Measurements from ENCODE around the gene EID2B. TPM values are rescaled to one million over a fixed set of nuclear protein-coding genes. Genes with fewer than 3 reads are reported as not detected.

EID2B gene
- total RNA-seq, 1 experiment from 2014 or later, result 2.2 TPM

DNA sequence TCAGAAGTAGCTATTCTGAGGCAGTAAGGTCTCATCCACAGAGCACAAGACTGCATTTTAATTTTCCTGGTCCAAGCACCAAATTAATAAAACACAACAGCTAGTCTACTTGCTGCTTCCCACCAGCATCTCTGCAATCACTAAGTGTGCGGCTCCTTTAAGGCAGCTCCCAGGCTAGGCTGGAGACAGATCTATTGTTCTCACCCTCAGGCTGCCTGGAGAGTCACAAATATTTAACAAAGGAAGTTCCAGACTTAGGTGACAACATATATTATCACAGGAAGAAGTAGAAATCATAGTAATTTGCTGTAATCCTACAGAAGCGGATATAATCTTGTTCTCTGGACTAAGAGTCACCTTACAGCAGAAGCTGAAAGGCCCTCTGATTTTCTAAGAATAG is 9.6 kb upstream of the EID2B start:
- no peak overlapping the region for H3K23ac ChIP-seq (ENCODE audit: insufficient read length, low read depth, low read length)
- no peaks in the 10 kb centered on the region for H3K79me1 ChIP-seq (ENCODE audit: insufficient read depth, low read depth, low read length, poor library complexity, severe bottlenecking)
- no peaks in the 10 kb centered on the region for H3K23me2 ChIP-seq (ENCODE audit: insufficient read length, low read depth, low read length, poor library complexity, severe bottlenecking)
- no peak for DNase-seq
- H3K4ac ChIP-seq (ENCODE audit: low read depth, low read length), result no peak overlapping the region
- H2BK120ac ChIP-seq (ENCODE audit: low read depth, low read length, poor library complexity, severe bottlenecking), result no peak overlapping the region
- peaks cover 0 to 6% (median 0%) of the 10 kb centered on the region in 3 experiments; a peak in 4 of 7 replicates for H3K36me3 Mint-ChIP-seq (ENCODE audit: insufficient read depth in 1 of 3, low read depth in 3 of 3)
- H4K8ac ChIP-seq (replicated peaks; ENCODE audit: insufficient read length, low read depth, low read length), result no peak overlapping the region
- no peaks in the 10 kb centered on the region for H3K27me3 ChIP-seq (ENCODE audit: insufficient read depth, low read length)
- H2AFZ ChIP-seq (ENCODE audit: low read length), result no peak overlapping the region
- H3K27me3 Mint-ChIP-seq (ENCODE audit: low read depth), result peaks cover 2% of the 10 kb centered on the region
- no peaks in the 10 kb centered on the region for H3K9me3 ChIP-seq (ENCODE audit: control insufficient read depth, low read depth, low read length)
- no peak overlapping the region for H2BK12ac ChIP-seq (ENCODE audit: insufficient read length, low read depth, low read length)
- no peak overlapping the region for H2BK5ac ChIP-seq (ENCODE audit: insufficient read length, low read length)
- no peak overlapping the region for H3K27ac ChIP-seq (ENCODE audit: insufficient read length, low read depth, low read length)
- no peak overlapping the region for H4K91ac ChIP-seq (ENCODE audit: insufficient read length, low read depth, low read length)
- H2AK5ac ChIP-seq (ENCODE audit: insufficient read length, low read length), result no peak overlapping the region
- H3K4me1 Mint-ChIP-seq, result peaks cover 25 to 35% of the 10 kb centered on the region in 2 experiments
- H3T11ph ChIP-seq (ENCODE audit: low read length), result no peak overlapping the region
- no peak overlapping the region for H3K9ac ChIP-seq (ENCODE audit: extremely low read depth, insufficient read length, low read length)
- H2BK15ac ChIP-seq (ENCODE audit: low read depth, low read length), result no peak overlapping the region
- H3K4me1 ChIP-seq (ENCODE audit: insufficient read depth, low read length), result peaks cover 3% of the 10 kb centered on the region; the same call in 1 of the 2 replicates
- no peaks in the 10 kb centered on the region for H4K20me1 ChIP-seq (ENCODE audit: control insufficient read depth, insufficient read depth, insufficient read length)
- H4K5ac ChIP-seq (ENCODE audit: insufficient read length, low read depth, low read length), result no peak overlapping the region
- no peak overlapping the region for H3K4me2 ChIP-seq (ENCODE audit: insufficient read depth, insufficient read length, low read length)
- WGBS (ENCODE audit: extremely low coverage, insufficient read length, low lambda C conversion rate), result no CpG with 5 or more reads among the region's 2 CpGs
- no peak overlapping the region for H3K56ac ChIP-seq (ENCODE audit: insufficient read length, low read depth, low read length)
- no peak overlapping the region for H3K4me3 Mint-ChIP-seq
- TF ChIP-seq, protein P1, sequence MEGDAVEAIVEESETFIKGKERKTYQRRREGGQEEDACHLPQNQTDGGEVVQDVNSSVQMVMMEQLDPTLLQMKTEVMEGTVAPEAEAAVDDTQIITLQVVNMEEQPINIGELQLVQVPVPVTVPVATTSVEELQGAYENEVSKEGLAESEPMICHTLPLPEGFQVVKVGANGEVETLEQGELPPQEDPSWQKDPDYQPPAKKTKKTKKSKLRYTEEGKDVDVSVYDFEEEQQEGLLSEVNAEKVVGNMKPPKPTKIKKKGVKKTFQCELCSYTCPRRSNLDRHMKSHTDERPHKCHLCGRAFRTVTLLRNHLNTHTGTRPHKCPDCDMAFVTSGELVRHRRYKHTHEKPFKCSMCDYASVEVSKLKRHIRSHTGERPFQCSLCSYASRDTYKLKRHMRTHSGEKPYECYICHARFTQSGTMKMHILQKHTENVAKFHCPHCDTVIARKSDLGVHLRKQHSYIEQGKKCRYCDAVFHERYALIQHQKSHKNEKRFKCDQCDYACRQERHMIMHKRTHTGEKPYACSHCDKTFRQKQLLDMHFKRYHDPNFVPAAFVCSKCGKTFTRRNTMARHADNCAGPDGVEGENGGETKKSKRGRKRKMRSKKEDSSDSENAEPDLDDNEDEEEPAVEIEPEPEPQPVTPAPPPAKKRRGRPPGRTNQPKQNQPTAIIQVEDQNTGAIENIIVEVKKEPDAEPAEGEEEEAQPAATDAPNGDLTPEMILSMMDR (conservative IDR thresholded peaks at IDR 0.05), result no peak
- peak overlapping the region in 2 of 3 experiments; percentile 3 to 4; a peak in 2 of 7 replicates for H3K27ac Mint-ChIP-seq
- no peaks in the 10 kb centered on the region; a peak in 1 of 5 replicates for H3K9me3 Mint-ChIP-seq
- H3K14ac ChIP-seq (ENCODE audit: insufficient read depth, low read length), result no peak overlapping the region
- peaks cover 1% of the 10 kb centered on the region; the same call in 1 of the 2 replicates for H3K79me2 ChIP-seq (ENCODE audit: insufficient read depth, low read length)
- no peak overlapping the region for H2BK20ac ChIP-seq (ENCODE audit: low read depth, low read length, poor library complexity, severe bottlenecking)
- no peak overlapping the region for H3K18ac ChIP-seq (ENCODE audit: insufficient read length, low read depth, low read length)
